ENCODE measurements around the gene AKR1C3.

DNA sequence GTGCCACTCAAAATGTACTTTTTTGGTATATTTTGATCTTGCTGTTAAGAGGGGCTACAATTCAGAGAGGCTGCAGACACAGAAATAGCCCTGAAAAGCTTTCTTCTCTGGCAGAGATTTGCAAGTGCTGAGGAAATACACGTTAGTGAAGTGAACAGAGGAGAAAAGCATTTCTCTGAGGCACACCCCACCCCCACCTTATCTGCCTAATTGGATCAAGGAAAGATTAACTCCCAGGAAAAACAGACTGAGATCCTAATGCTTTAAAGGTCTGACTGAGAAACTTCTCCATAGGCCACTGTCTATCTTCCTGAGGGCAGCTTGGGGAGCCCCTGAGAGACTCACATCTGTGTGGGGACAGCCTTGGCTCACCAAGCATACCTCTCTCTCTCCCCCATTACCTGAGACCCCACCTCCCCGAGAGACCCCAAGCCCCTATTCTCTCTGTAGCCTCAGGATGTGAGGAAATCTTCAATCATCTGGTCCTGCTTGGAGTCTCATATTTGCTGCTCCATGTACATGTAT is 14.8 kb upstream of the AKR1C3 start:
- TF ChIP-seq, protein P1, sequence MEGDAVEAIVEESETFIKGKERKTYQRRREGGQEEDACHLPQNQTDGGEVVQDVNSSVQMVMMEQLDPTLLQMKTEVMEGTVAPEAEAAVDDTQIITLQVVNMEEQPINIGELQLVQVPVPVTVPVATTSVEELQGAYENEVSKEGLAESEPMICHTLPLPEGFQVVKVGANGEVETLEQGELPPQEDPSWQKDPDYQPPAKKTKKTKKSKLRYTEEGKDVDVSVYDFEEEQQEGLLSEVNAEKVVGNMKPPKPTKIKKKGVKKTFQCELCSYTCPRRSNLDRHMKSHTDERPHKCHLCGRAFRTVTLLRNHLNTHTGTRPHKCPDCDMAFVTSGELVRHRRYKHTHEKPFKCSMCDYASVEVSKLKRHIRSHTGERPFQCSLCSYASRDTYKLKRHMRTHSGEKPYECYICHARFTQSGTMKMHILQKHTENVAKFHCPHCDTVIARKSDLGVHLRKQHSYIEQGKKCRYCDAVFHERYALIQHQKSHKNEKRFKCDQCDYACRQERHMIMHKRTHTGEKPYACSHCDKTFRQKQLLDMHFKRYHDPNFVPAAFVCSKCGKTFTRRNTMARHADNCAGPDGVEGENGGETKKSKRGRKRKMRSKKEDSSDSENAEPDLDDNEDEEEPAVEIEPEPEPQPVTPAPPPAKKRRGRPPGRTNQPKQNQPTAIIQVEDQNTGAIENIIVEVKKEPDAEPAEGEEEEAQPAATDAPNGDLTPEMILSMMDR (IDR thresholded peaks at IDR 0.05): no peak
- TF ChIP-seq EP300 (IDR thresholded peaks at IDR 0.05) (no peak), POLR2A (IDR thresholded peaks at IDR 0.05) (no peak), POLR2AphosphoS5 (IDR thresholded peaks at IDR 0.05) (no peak)

All from upper lobe of left lung (tissue), 4 donors.